OCI-LY1 (cell line): ENCODE results near the gene ZNF554.

Experiments used
- EZH2 ChIP-seq: fragments of 200-600 bp; sonication (generic), shearing (Covaris generic); IDR thresholded peaks from 2 replicates; pipeline ENCODE4 v1.8.0; 2017; ENCODE audit warnings: borderline replicate concordance, mixed run types, mild to moderate bottlenecking, antibody characterized with exemption, low read length, moderate library complexity, mixed read lengths
- TF ChIP-seq, protein P1 (sequence below): fragments of 200-600 bp; sonication (generic), shearing (Covaris generic); IDR thresholded peaks from 2 replicates; pipeline ENCODE4 v1.5.1; 2017; ENCODE audit warnings: mild to moderate bottlenecking, antibody characterized with exemption, low read length, moderate library complexity, mixed read lengths

DNA sequence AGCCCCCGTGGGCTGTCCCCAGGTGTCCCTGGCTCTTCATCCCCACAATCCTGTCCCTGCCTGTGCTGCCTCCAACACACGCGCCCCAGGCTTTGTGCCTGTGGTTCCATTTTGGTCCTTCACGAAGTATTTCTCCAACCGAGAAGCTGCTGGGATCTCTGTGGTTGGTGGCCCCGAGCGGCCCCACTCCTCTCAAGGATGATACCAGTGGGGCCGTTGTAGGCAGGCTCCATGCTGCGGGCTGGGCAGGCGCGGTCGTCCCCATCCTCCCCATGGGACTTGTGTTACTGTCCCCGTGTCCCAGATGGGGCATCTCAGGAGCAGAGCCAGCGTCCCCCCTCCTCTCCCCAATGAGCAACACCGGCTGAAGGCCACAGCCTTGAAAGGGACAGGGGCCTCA, 3.7 kb upstream of the ZNF554 start:
- TF ChIP-seq, protein P1, sequence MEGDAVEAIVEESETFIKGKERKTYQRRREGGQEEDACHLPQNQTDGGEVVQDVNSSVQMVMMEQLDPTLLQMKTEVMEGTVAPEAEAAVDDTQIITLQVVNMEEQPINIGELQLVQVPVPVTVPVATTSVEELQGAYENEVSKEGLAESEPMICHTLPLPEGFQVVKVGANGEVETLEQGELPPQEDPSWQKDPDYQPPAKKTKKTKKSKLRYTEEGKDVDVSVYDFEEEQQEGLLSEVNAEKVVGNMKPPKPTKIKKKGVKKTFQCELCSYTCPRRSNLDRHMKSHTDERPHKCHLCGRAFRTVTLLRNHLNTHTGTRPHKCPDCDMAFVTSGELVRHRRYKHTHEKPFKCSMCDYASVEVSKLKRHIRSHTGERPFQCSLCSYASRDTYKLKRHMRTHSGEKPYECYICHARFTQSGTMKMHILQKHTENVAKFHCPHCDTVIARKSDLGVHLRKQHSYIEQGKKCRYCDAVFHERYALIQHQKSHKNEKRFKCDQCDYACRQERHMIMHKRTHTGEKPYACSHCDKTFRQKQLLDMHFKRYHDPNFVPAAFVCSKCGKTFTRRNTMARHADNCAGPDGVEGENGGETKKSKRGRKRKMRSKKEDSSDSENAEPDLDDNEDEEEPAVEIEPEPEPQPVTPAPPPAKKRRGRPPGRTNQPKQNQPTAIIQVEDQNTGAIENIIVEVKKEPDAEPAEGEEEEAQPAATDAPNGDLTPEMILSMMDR = no peak
- TF ChIP-seq EZH2 = no peak
